NCI-H2107 treated with DMSO at 0.1 percent for 48 hours (cell line): ENCODE data around the gene CDH23.
A peak's percentile ranks its signal among the peaks of the same experiment; 100 is the strongest.

ENCODE experiments used
- DNase-seq: peaks from one replicate; lab custom pipeline; 2025; ENCODE audit not compliant: unreplicated experiment; lab: John Stamatoyannopoulos, UW

Gene CDH23

DNA sequence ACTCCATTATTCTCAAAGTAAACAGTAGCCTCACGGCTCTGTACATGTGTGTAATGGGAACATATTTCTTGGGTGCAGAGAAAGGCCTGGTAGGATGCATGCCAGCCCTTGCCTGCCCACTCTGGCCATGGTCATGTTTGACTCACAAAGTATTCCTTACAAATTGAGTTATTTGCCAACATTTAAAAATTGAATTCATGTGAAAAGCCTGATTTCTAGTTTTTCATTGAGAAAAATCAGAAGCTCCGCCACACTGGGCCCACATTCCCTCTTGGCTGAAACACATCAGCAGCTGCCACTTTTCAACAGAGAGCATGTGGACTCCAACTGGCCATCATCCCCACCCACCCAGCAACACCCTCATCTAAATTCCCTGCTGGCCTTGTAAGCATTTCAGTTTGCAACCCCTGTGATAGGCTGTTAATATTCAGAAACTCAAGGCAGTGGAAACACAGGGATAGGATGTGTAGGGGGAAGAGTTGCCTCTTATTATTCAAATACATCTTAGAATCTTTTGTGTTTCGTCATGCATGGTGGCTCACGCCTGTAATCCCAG, 40.9 kb downstream of the CDH23 start:
- DNase-seq, result no peak

DNA sequence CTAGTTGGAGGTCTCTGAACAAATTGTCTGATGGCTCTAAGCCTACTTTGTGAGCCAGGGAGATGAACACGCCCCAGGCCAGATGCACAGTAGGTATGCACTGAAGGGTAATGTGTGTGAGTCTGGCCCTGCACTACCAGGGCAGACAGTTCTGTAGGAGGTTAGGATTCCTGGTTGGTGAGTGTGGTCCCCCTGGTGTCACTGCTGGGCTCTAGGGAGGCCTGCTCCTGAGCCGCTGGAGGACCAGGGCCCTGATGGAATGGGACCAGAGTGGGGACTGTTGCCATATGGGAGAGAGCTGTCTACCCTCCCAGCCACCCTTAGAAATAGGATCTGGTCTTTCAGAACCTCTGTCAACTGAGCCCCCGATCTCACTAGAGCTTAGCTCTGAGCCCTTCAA, 42.0 kb downstream of the CDH23 start:
- DNase-seq, result no peak

DNA sequence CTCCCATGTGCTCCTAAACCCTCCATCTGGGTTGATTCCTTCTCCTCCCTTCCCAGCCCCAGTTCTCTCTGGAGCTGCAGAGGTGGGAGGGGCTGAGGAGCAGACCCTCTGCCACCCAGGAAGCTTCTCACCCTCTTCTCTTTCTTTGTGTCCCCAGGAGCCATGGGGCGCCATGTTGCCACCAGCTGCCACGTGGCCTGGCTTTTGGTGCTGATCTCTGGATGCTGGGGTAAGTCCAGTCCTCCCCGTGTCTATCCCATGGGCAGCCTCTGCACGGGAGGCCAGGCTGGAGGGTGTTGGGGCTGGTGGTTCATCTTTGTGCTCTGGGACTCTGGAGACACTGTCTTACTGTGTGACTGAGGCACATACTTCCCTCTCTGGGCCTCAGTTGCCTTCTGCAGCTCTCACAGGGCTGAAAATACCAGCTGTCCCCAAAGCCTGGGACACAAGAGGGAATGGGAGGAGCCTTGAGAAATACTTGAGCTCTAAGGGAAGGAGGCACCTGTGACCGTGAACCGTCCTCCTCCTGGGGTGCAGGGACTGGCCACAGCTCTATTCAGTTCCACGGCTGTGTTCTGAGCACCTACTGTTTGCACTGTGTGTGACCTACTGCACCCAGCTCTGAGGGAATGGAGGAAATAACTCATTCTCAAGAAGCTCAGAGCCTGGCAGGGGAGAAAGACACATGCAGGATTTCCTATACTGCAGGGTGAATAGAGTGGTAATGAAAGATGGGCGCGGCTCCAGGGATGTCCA, 43.1 kb downstream of the CDH23 start:
- no peak for DNase-seq

DNA sequence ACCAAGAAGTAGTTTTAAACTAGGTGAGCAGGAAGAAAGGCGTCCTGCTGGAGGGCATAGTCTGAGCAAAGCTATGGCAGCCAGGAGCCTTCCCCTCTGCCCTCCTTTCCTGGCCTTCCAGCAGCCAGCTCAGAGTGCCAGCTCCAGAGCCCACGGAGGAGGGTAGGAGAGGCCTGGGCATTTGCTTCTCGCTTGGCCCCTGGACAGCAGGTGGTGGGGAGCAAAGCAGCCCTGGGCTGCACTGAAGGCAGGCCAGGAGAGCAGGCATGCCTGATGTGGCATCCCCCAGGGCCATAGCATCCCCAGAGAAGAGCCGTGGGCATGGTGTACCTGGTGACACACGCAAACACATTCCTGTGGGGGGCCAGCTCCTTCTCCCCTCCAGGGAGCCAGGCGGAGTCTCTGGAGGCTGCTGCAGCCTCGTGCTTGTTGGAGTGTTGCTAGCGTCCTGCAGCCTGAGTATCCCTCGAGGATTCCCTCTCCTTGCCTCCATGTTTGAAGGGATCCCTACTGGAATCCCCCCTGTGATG, 43.9 kb downstream of the CDH23 start:
- no peak for DNase-seq

DNA sequence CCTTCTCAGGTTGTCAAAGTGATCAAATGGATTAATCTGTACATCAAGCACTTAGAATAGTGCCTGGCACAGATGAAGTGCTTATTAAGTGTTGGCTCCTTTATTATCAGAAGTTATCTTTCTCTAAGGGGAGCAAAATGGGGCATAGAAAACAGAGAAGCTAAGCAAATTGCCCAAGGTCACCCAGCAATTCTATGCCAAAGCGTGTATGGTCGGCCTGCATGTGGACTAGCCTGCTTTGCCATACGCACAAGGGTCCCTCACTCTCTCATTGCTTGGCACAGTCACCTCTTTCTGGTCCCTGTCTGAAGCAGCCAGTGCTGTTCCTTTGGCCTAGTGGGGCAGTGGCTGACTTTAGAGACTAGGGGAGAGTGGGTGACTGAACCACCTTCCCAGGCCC, 45.3 kb downstream of the CDH23 start:
- DNase-seq, result no peak

DNA sequence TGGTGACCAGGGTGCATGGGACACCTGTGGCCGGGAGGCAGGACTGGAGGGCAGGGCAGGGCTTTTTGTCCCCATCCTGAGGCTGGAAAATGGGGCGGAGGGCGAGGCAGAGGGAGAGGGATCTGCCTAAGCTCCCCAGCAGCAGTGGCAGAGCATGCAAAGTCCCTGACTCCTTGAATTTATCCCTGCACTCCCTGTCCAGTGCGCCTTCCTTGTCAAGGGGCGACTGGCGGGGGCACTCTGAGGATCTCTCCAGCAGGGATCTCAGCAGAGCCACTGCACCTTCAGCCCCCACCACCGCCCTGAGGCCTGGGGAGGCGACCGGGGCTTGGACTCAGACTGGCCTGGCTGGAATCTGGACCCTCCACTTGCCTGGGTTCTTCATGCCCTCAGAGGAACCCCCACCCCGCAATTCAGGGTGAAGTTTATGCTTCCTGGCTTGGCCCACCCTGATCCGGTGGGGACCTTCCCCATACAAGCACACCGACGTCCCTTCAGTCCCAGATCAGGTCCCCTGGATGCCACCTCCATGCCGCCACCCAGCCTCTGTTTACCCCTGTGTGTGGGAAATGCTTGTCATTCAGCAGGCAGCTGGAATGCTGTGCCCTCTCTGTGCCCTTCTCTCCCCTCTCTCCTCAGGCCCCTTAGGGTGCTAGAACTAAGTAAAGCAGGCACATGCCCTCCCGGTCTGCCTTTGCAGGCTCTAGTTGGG, 46.3 kb downstream of the CDH23 start:
- DNase-seq, result no peak

DNA sequence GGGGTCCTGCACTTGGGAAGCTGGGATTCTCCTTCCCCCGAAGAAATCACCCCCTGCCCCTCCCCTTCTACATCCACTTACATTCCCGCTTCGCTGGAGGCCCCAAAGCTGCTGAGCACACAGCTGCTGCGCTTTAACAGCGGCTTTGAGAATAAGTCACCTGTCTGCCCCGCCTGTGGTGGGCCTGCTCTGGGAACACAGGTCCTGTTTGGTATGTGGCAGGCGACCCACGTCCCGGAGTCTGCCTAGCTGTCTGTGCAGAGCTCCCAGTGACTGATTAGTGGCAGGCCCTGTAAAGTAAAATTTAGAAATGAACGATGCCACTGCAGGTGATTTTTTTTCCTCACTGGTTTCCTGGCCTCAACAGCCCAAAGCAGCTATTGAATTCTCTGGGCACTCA, 47.0 kb downstream of the CDH23 start:
- DNase-seq, result peak; percentile 4

DNA sequence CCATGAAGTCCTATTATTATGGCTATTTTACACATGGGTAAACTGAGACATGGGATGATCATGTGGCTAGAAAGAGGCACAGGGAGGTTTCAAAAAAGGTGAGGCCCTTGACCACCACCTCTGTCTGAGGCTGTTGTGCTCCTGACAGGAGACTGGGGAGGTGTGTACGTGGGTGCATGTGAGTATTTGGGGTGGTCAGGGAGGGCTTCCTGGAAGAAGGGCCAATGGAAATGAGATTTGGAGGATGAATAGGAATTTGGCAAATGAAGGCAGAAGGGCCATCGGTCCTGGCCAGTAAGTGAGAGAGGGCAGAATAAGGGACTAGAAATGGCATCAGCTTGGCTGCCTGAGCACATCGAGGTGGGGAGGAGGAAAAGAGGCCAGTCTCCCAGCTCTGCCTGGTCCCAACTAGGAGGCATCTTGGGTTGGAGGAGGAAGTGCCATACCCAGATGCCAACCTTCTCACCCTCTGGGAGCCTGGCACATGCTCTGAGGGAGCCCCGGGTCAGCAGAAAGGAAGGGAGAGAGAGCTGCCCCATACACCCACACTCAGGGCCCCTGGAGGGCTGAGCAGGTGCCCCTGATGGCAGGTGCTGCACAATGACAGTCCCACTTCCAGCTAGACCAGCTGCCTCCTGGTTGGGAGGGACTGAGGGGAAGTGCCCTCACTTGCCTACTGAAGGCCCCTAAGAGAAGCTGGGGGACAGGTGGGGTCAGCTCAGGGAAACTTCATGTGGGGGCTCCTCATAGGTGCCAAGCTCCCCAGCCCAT, 47.7 kb downstream of the CDH23 start:
- peak; percentile 4 for DNase-seq

DNA sequence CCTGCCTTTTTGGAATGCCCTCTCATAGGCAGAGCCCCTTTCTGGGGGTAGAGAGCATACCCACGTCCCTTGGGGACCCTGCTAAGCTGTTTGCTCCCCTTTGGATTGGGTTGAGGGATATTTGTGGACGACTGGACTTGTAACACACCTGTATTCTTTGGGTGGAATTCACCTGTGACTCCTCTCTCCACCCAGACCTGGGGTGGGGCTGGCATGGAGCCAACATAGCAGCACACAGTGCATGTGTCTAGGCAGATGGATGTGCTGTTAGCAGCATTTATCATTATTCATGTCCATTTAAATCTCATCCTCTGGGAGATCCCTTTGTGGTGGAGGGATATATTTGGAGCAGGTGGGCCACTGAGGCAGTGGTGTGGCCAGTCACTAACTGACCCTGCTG, 51.0 kb downstream of the CDH23 start:
- DNase-seq, result no peak

DNA sequence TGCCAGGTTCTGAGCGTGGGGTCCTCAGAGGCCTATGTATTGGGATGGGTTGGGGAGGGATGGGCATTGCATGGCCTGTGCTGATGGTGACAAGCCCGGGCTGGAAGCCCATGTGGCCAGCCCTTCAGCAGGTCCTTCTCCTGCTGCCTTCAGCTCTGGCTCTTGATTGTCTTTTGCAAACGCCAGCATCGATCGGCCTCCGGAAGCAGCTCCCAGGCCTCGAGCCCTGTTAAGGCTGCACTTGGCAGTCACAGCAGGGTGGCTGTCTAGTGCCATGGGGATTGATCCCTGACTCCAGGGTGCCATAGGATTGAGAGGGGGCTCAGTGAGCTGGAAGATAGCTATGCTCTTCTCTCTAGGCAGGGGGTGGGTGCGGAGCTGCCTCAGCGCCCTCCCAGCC, 51.4 kb downstream of the CDH23 start:
- DNase-seq, result peak; percentile 25

DNA sequence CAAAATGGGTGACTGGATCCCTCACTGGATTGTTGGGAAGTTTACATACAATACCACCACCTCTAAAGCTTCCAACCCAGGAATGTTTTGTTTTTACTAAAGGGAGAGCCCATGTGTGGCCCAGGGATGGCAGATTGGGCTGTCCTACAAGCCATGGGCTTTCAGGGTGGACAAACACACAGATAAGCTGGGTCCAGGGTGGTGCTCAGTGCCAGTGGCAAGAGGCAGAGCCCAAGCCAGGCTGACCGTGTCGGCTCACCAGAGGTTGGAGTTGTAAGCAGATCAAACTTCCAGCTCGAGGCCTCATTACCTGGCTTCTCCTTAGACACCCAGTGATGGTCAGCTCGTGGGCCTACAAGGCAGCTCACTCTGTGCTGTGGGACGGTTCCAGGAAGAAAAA, 52.3 kb downstream of the CDH23 start:
- DNase-seq, result no peak

DNA sequence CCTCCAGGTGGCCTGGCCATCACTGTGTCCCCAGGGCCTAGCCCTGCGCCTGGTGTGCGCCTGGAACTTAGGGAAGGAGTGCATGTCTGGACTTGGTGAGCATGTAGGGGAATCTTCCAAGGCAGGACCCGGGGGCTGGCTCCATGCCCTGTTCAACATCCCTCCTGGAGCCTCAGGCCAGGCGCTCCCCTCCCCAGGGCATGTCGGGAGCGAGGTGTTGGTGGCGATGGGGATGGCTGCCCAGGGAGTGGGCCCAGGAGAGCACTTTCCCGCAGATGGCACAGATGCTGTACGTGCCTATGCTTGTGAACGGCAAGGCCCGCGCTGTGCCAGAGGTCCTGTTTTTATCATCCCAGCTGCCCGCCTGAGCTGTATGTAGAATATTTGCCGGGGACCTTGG, 55.0 kb downstream of the CDH23 start:
- no peak for DNase-seq

DNA sequence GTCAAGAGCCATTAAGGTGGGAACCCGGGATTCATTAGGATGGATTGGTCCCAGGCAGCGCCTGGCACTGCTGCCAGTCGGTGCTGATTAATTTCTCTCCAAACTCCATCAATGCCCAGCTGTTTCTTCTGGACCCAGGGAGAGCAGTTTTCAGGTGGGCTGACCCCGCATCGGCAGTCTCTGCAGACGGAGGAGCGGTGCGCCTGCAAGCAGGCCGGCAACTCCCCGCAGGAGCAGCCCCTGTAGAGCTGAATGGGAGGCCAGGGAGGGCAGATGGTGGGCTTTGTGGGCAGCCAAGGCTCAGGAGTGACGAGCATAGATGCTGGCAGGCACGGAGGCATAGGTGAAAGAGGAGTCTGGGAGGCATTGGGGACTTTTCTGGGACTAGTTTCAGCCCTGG, 56.5 kb downstream of the CDH23 start:
- no peak for DNase-seq

DNA sequence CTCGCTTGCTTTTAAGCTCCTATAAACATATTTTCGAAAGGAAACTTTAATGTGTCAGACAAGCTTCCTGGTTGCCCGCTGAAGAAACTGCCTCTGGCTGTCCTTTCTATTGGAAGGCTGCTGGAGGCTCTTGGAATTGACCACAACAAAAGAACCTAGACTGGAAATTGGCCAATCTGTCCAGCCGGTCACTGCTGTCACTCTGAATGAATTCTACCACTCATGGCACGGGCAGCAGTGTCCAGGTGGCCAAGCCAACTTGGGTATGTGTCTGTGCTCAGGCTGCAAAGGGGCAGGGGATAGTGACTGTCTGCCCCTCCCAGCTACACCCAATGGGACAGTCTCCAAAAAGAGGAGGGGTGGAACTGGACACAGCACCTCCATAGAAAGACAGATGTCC, 57.6 kb downstream of the CDH23 start:
- DNase-seq, result no peak

DNA sequence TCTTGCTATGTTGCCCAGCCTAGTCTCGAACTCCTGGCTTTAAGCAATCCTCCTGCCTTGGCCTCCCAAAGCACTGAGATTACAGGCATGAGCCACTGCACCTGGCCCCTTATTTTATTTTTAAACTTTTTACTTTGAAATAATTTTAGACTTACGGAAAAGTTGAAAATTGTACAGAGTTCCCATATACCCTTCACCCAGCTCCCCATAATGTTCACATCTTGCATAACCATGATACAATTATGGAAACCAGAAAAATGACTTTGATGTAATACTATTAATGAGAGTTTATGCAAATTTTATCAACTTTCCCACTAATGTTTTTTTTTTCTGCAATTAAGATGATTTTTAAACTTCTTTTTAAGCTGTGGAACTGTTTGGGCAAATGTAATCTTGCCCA, 58.3 kb downstream of the CDH23 start:
- no peak for DNase-seq

DNA sequence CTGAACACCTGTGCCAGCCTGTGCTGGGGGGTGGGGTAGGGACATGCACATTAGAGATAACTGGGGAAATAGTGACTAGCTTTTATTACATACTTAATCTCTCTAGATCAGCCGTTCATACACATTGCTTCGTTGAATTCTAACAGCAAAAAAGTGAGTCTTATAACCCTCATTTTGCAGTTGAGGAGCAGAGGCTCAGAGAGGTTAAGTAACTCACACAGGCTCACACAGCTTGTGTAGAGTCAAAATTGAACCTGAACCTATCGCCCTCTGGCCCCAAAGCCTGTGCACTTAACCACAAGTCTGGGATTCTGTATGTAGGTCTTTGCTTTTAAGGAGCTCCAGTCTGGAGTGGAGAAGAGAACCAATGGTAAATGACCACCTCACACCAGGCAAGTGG, 59.9 kb downstream of the CDH23 start:
- no peak for DNase-seq

DNA sequence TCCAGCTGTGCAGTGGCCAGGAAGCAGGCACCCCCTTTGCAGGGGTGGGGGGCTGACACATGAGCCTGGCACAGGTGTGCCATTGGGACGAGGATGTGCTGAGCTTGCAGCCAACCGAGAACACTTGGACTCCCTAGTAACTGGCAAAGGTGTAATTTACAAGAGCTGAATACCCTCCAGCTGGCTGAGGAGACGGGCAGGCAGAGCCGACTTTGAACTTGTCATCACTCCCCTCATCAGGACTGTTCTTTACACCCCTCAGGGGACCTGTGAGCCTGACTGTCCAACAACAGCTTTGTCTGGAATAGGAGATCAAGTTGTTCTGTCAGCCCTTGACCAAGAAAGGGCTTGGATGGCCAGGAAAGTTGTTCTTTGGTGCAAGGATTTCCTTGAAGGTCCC, 61.2 kb downstream of the CDH23 start:
- DNase-seq, result no peak

DNA sequence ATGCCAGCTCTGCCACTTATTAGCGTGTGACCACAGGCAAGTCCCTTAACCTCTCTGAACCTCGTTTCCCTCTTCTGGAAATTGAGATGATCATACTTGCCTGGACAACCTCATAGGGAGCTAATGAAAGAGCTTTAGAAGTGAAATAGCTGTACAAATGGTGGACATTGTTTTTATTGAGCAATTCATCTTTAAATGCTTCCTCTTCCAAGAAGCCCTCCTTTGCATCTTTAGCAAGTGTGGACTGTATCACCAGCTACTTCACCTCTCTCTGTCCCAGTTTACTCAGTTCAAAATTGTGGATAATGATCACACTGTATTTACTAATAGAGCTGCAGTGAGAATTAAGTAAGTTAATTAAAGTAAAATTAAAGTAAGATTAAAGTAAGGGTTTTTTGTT, 61.7 kb downstream of the CDH23 start:
- DNase-seq, result no peak

DNA sequence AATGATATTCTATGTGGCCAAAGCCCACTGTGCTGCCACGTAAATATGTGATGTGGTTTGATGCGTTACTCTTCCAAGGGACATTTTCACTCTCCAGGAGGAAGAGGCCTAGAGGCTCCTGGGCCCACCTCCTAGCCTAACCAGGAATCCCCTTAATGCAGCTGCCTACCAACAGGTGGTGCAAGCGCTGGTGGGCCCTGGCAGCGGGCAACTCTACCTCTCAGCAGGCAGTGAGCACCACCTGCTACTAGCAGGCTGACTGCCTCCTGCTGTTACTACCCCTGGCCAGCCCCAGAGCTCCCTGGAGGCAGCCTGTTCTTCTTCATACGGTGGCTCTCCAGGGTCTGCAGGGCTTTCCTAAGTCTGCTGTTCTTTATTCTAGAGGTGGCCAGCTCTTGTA, 62.8 kb downstream of the CDH23 start:
- DNase-seq, result no peak

DNA sequence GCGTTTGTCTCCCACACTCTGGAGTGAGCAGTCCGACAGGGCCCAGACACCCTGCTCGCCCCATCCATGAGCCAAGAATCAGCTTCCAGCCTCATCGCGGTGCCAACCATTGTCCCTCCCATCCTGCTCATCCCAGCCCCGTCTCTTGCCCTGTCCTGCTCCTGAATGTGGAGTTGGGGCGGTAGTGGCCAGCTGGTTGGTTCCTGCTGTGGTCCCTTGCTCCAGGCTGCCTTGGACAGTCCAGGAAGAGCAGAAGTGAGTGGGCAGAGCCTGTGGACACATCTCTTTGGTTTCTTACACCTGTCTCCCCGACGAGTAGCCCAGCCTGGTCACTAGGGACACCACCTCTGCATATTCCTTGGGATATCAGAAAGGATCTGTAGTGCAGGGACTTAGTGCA, 63.9 kb downstream of the CDH23 start:
- DNase-seq, result no peak

DNA sequence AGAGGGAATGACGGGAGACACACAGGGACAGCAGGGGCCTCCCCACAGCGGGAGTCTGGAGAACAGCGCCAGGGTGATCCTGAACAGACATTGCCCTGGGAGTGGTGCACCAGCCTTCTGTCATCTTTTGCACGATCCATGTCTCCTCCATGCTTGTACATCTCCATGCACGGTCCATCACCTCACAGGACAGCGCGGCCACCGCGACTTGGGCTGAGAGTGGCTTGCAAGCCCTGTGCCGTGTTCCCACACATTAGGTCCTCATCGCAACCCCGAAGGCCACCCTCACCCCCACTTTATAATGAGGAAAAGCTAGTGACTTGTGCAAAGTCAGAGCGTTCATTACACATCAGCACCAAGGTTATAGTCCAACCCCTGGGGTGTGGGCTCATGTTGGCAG, 64.7 kb downstream of the CDH23 start:
- DNase-seq, result no peak
